Smooth muscle cell (in vitro differentiated cells): ENCODE measurements around the gene CFAP410. TPM values are rescaled to one million over a fixed set of nuclear protein-coding genes. Genes with fewer than 3 reads are reported as not detected.

Experiments
- DNase-seq: peaks from one replicate; lab custom pipeline; 2025; ENCODE audit not compliant: unreplicated experiment; lab: John Stamatoyannopoulos, UW
- H2AFZ ChIP-seq: fragments of 200-600 bp; sonication (generic); 2 replicates; pipeline ENCODE4 v1.6.0; 2016; ENCODE audit warnings: antibody characterized with exemption, low read depth, mild to moderate bottlenecking
- H3F3A ChIP-seq: fragments of 200-600 bp; sonication (generic); 2 replicates; pipeline ENCODE4 v1.6.0; 2017; ENCODE audit warnings: antibody characterized with exemption, low read depth
- H3K27ac ChIP-seq: fragments of 200-600 bp; sonication (generic); 2 replicates; pipeline ENCODE4 v1.5.1; 2016; ENCODE audit warnings: low read depth, mild to moderate bottlenecking
- H3K27me3 ChIP-seq: fragments of 200-600 bp; sonication (generic); 2 replicates; pipeline ENCODE4 v1.6.1; 2016; ENCODE audit warnings: low read depth, mild to moderate bottlenecking
- H3K36me3 ChIP-seq: fragments of 200-600 bp; sonication (generic); 2 replicates; pipeline ENCODE4 v1.5.1; 2016; ENCODE audit warnings: low read depth
- H3K4me1 ChIP-seq: fragments of 200-600 bp; sonication (generic); 2 replicates; pipeline ENCODE4 v1.5.1; 2016; ENCODE audit warnings: low read depth
- H3K4me2 ChIP-seq: fragments of 200-600 bp; sonication (generic); 2 replicates; pipeline ENCODE4 v1.6.0; 2016; ENCODE audit warnings: mild to moderate bottlenecking
- H3K4me3 ChIP-seq: fragments of 200-600 bp; sonication (generic); 2 replicates; pipeline ENCODE4 v1.5.1; 2016; ENCODE audit warnings: mild to moderate bottlenecking
- H3K79me2 ChIP-seq: fragments of 200-600 bp; sonication (generic); 2 replicates; pipeline ENCODE4 v1.6.0; 2016; ENCODE audit warnings: low read depth, mild to moderate bottlenecking
- H3K9ac ChIP-seq: fragments of 200-600 bp; sonication (generic); 2 replicates; pipeline ENCODE4 v1.6.0; 2016; ENCODE audit warnings: low read depth
- H3K9me3 ChIP-seq: fragments of 200-600 bp; sonication (generic); replicated peaks from 2 replicates; pipeline ENCODE4 v1.5.1; 2016; ENCODE audit warnings: low read depth
- H4K20me1 ChIP-seq: fragments of 200-600 bp; sonication (generic); 2 replicates; pipeline ENCODE4 v1.6.0; 2016; ENCODE audit warnings: low read depth
- CTCF ChIP-seq: fragments of 200-600 bp; sonication (generic); IDR thresholded peaks from 2 replicates; pipeline ENCODE4 v1.5.1; 2017; ENCODE audit warnings: borderline replicate concordance, mild to moderate bottlenecking, antibody characterized with exemption; ENCODE audit not compliant: insufficient read depth, poor library complexity, severe bottlenecking
- WGBS: methylation state at CpG from one replicate; pipeline ENCODE4 v1.1.7; 2016; ENCODE audit warnings: low lambda C conversion rate; 5-methylcytosine and 5-hydroxymethylcytosine counted together
- polyA plus RNA-seq: library from polyadenylated mRNA; unstranded; fragments of >200 nt; fragmentation: Nextera tagmentation; extraction: Ambion mirVana; gene quantifications from 2 replicates; pipeline ENCODE4 v1.2.1, GENCODE V29; 2016
- total RNA-seq: library from RNA; depleted of rRNA; stranded (reverse); fragments of >200 nt; gene quantifications from 2 replicates; pipeline ENCODE4 v1.2.3, GENCODE V29; 2014

The CFAP410 gene
- total and polyA plus RNA-seq, 2 experiments from 2014 or later = 6.5 to 21.7 TPM

GRCh38 chr21:44329971-44330681 is 9.1 kb downstream of the CFAP410 start:
- Histone ChIP-seq H3K27me3 (no peaks in the 10 kb centered on the region), H4K20me1 (no peaks in the 10 kb centered on the region), H3K9me3 (no peaks in the 10 kb centered on the region), H3F3A (no peaks in the 10 kb centered on the region), H3K9ac (no peak overlapping the region), H3K36me3 (no peaks in the 10 kb centered on the region), H3K79me2 (no peaks in the 10 kb centered on the region), H3K4me1 (no peaks in the 10 kb centered on the region), H3K27ac (no peak overlapping the region), H2AFZ (no peak overlapping the region), H3K4me2 (no peak overlapping the region), H3K4me3 (no peak overlapping the region)
- WGBS = 91% methylated on average over 44 of the region's 44 CpGs
- TF ChIP-seq CTCF = no peak
- no peak for DNase-seq

- H3K79me2 ChIP-seq = no peaks in the 10 kb centered on the region
- WGBS = 94% methylated on average over 26 of the region's 26 CpGs
- H3K4me1 ChIP-seq = no peaks in the 10 kb centered on the region
- no peaks in the 10 kb centered on the region for H3F3A ChIP-seq
- TF ChIP-seq CTCF = no peak
- no peak overlapping the region for H2AFZ ChIP-seq
- H3K4me2 ChIP-seq = no peak overlapping the region
- H3K4me3 ChIP-seq = no peak overlapping the region
- no peak overlapping the region for H3K9ac ChIP-seq
- no peaks in the 10 kb centered on the region for H3K9me3 ChIP-seq
- H4K20me1 ChIP-seq = no peaks in the 10 kb centered on the region
- H3K27me3 ChIP-seq = no peaks in the 10 kb centered on the region
- H3K36me3 ChIP-seq = no peaks in the 10 kb centered on the region
- DNase-seq = no peak
- H3K27ac ChIP-seq = no peak overlapping the region
Measured at GRCh38 chr21:44329086-44329889, 9.9 kb downstream of the CFAP410 start.

- 95% methylated on average over 21 of the region's 25 CpGs for WGBS
- Histone ChIP-seq H3K9me3 (no peaks in the 10 kb centered on the region), H3K27me3 (no peaks in the 10 kb centered on the region), H3K36me3 (no peaks in the 10 kb centered on the region), H3F3A (no peaks in the 10 kb centered on the region), H3K27ac (no peak overlapping the region), H3K4me2 (no peak overlapping the region), H3K79me2 (no peaks in the 10 kb centered on the region), H2AFZ (no peak overlapping the region), H3K9ac (no peak overlapping the region), H3K4me1 (no peaks in the 10 kb centered on the region), H3K4me3 (no peak overlapping the region), H4K20me1 (no peaks in the 10 kb centered on the region)
- DNase-seq = no peak
- TF ChIP-seq CTCF = no peak
Measured at GRCh38 chr21:44328242-44328895, 10.8 kb downstream of the CFAP410 start.
